OCI-LY7 (cell line): ENCODE data around the gene ZIC5. TPM values are rescaled to one million over a fixed set of nuclear protein-coding genes. Genes with fewer than 3 reads are reported as not detected.

ENCODE experiments used
- BruUV-seq: library from RNA; stranded (reverse); fragments of 400-500 nt; replicated peaks from 2 replicates; lab custom pipeline; 2021; lab: Mats Ljungman, UMichigan
- CTCF ChIA-PET: fragments of 300-600 bp; sonication (Branson Sonifier 250); formaldehyde crosslinking; loops from one replicate; lab custom pipeline; 2022; ENCODE audit warnings: antibody characterized with exemption; ENCODE audit not compliant: unreplicated experiment; lab: Charles Lee
- POLR2A ChIA-PET: fragments of 300-600 bp; sonication (Branson Sonifier 250); formaldehyde crosslinking; loops from one replicate; lab custom pipeline; 2022; ENCODE audit warnings: antibody characterized with exemption; lab: Charles Lee
- DNase-seq: peaks from one replicate; pipeline ENCODE4 v3.0.0-alpha.2; 2015; ENCODE audit warnings: low spot score
- H2AFZ ChIP-seq: fragments of 200-600 bp; sonication (generic), shearing (Covaris generic); 2 replicates; pipeline ENCODE4 v1.6.1; 2014; ENCODE audit warnings: mild to moderate bottlenecking, antibody characterized with exemption, low read length, moderate library complexity
- H3K27ac ChIP-seq: fragments of 200-600 bp; sonication (generic); 2 replicates; pipeline ENCODE4 v1.5.1; 2014; ENCODE audit warnings: mixed run types, low read depth, mild to moderate bottlenecking, moderate library complexity, low read length, inconsistent platforms; ENCODE audit not compliant: poor library complexity, severe bottlenecking
- H3K36me3 ChIP-seq: fragments of 200-600 bp; sonication (generic); 2 replicates; pipeline ENCODE4 v1.6.1; 2014; ENCODE audit warnings: mild to moderate bottlenecking, antibody characterized with exemption, low read length, moderate library complexity, mixed read lengths; ENCODE audit not compliant: insufficient read depth
- H3K4me1 ChIP-seq: fragments of 200-600 bp; sonication (generic); 2 replicates; pipeline ENCODE4 v1.5.1; 2014; ENCODE audit warnings: mild to moderate bottlenecking, low read length; ENCODE audit not compliant: insufficient read depth, poor library complexity, severe bottlenecking
- H3K4me2 ChIP-seq: fragments of 200-600 bp; sonication (generic); 2 replicates; pipeline ENCODE4 v1.6.1; 2014; ENCODE audit warnings: mild to moderate bottlenecking, low read length
- H3K4me3 ChIP-seq: fragments of 200-600 bp; sonication (generic); 2 replicates; pipeline ENCODE4 v1.5.1; 2014; ENCODE audit warnings: mild to moderate bottlenecking, low read depth, low read length; ENCODE audit not compliant: poor library complexity, severe bottlenecking
- H3K79me2 ChIP-seq: fragments of 200-600 bp; sonication (generic); 2 replicates; pipeline ENCODE4 v1.6.1; 2016; ENCODE audit warnings: low read depth, mild to moderate bottlenecking, low read length, moderate library complexity, mixed read lengths; ENCODE audit not compliant: insufficient read depth
- H3K9me2 ChIP-seq: fragments of 200-600 bp; sonication (generic); 2 replicates; pipeline ENCODE4 v1.6.1; 2016; ENCODE audit warnings: mild to moderate bottlenecking, low read length, mixed read lengths; ENCODE audit not compliant: insufficient read depth
- H3K9me3 ChIP-seq: fragments of 200-600 bp; sonication (generic); 2 replicates; pipeline ENCODE4 v1.6.1; 2014; ENCODE audit warnings: mild to moderate bottlenecking, mixed run types, low read length, mixed read lengths
- H4K20me1 ChIP-seq: fragments of 200-600 bp; sonication (generic); 2 replicates; pipeline ENCODE4 v1.6.1; 2014; ENCODE audit warnings: mild to moderate bottlenecking, antibody characterized with exemption, low read length, moderate library complexity, mixed read lengths; ENCODE audit not compliant: insufficient read depth
- CTCF ChIP-seq: fragments of 200-600 bp; sonication (generic); conservative IDR thresholded peaks from 2 replicates; pipeline ENCODE4 v1.5.1; 2014; ENCODE audit warnings: mild to moderate bottlenecking, antibody characterized with exemption, low read length, moderate library complexity, mixed read lengths
- EZH2phosphoT487 ChIP-seq: fragments of 200-600 bp; sonication (generic); IDR thresholded peaks from 2 replicates; pipeline ENCODE4 v1.6.1; 2018; ENCODE audit warnings: low read depth, borderline replicate concordance, mild to moderate bottlenecking, mixed run types, antibody characterized with exemption, low read length, moderate library complexity, mixed read lengths
- intact Hi-C: fragments of 100-400 bp; cut with micrococcal nuclease; formaldehyde crosslinking; loops from one replicate; pipeline ENCODE4 v1.10.0; 2022; ENCODE audit not compliant: unreplicated experiment
- total RNA-seq, 2 experiments: library from RNA; depleted of rRNA in 1 of 2; stranded (reverse); fragments of >200 nt in 1 of 2; shearing (Covaris generic) in 1 of 2; gene quantifications; 2 replicates each; pipeline ENCODE4 v1.2.3, GENCODE V29; 2014 to 2022

ZIC5 gene
- total RNA-seq, 2 experiments from 2014 or later, result not detected

DNA sequence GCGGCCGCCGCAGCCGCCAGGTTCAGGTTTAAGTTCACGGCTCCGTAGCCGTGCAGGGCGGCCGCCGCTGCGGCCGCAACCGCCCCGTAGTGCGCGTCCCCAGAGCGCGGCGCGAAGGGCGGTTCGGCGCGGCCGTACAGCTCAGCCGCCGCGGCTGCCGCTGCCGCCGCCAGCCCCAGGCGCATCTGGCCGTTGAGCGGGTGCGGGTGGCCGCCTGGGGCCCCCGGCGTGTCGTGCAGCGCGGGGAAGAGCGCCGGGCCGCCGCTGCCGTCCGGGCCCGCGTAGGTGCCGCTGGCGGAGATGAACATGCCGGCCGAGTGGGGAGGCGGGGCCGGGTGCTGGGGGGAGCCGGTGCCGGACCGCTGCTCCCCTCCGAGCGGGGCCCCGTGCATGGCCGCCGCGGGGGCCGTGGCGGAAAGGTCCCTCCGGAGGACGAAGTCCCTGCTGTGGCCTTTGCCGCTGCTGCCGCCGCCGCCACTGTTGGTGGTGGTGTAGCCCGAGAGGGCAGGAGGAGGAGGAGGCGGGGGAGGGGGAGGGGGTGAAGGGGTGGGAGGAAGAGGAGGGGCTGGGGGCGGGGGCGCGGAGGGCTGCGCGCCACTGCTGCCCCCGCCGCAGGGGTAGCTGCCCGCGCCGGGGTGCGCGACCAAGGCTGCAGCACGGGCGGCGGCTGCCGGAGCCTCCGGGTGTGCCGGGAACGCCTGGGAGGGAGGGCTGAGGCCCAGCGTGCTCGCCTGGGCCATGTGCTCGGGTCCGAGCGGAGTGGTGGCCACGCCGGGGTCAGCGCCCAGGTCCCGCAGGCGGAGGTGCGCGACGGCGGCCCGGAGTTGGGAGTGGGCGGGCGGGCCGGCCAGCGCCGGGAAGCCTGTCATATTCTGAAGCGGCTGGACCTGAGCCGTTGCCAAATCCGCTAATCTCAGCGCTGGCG, 654 bp downstream of the ZIC5 start:
- H3K4me1 ChIP-seq, result no peaks in the 10 kb centered on the region
- no peak overlapping the region for H3K4me3 ChIP-seq
- ChIA-PET POLR2A (no interaction called here), CTCF (no interaction called here)
- no peak overlapping the region for H2AFZ ChIP-seq
- no peaks in the 10 kb centered on the region for H3K36me3 ChIP-seq
- no peaks in the 10 kb centered on the region for H3K9me3 ChIP-seq
- H3K9me2 ChIP-seq, result no peaks in the 10 kb centered on the region
- intact Hi-C loops, result no loop called here
- BruUV-seq, result no TSS peak
- no peak overlapping the region for H3K4me2 ChIP-seq
- H3K27ac ChIP-seq, result no peak overlapping the region
- H4K20me1 ChIP-seq, result no peaks in the 10 kb centered on the region
- H3K79me2 ChIP-seq, result no peaks in the 10 kb centered on the region
- TF ChIP-seq CTCF (no peak), EZH2phosphoT487 (no peak)
- no peak for DNase-seq

GRCh38 chr13:99969919-99970650, 1.5 kb downstream of the ZIC5 start:
- no peak for DNase-seq
- Histone ChIP-seq H3K4me2 (no peak overlapping the region), H2AFZ (no peak overlapping the region), H3K4me3 (no peak overlapping the region), H3K4me1 (no peaks in the 10 kb centered on the region), H3K9me2 (no peaks in the 10 kb centered on the region), H3K27ac (no peak overlapping the region), H3K9me3 (no peaks in the 10 kb centered on the region), H4K20me1 (no peaks in the 10 kb centered on the region), H3K36me3 (no peaks in the 10 kb centered on the region), H3K79me2 (no peaks in the 10 kb centered on the region)
- ChIA-PET CTCF (no interaction called here), POLR2A (no interaction called here)
- intact Hi-C loops, result no loop called here
- TF ChIP-seq CTCF (no peak), EZH2phosphoT487 (no peak)
- BruUV-seq, result no TSS peak
